OCI-LY1 (cell line): Measurements from ENCODE around the gene ECEL1.

Experiments
- EZH2 ChIP-seq: fragments of 200-600 bp; sonication (generic), shearing (Covaris generic); IDR thresholded peaks from 2 replicates; pipeline ENCODE4 v1.8.0; 2017; ENCODE audit warnings: borderline replicate concordance, mixed run types, mild to moderate bottlenecking, antibody characterized with exemption, low read length, moderate library complexity, mixed read lengths
- TF ChIP-seq, protein P1 (sequence below): fragments of 200-600 bp; sonication (generic), shearing (Covaris generic); IDR thresholded peaks from 2 replicates; pipeline ENCODE4 v1.5.1; 2017; ENCODE audit warnings: mild to moderate bottlenecking, antibody characterized with exemption, low read length, moderate library complexity, mixed read lengths

DNA sequence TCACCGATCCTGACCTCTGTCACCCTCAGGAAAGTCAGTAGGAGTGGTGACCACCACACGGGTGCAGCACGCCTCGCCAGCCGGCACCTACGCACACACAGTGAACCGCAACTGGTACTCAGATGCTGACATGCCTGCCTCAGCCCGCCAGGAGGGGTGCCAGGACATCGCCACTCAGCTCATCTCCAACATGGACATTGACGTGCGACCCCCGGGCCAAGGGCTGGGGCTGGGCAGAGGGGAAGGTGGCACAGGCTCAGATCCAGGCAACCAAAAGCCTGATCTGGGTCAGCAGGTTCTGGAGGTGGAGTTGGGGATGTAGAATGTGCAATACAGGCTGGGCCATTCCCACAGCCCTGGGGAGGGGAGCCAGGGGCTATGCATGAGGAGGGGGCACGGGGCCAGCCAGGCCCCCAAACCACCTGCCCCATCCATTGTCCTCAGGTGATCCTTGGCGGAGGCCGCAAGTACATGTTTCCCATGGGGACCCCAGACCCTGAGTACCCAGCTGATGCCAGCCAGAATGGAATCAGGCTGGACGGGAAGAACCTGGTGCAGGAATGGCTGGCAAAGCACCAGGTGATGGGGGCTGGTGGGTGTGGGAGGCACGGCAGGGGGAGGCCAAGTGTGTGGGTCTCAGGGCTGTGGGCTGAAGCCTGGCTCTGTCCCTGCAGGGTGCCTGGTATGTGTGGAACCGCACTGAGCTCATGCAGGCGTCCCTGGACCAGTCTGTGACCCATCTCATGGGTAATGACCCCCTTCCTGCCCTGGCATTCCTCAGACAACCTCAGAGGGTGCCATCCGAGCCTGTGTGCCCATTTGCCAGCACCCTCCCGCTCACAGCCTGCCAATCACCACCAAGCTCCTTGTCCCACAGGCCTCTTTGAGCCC is 30.3 kb downstream of the ECEL1 start:
- TF ChIP-seq, protein P1, sequence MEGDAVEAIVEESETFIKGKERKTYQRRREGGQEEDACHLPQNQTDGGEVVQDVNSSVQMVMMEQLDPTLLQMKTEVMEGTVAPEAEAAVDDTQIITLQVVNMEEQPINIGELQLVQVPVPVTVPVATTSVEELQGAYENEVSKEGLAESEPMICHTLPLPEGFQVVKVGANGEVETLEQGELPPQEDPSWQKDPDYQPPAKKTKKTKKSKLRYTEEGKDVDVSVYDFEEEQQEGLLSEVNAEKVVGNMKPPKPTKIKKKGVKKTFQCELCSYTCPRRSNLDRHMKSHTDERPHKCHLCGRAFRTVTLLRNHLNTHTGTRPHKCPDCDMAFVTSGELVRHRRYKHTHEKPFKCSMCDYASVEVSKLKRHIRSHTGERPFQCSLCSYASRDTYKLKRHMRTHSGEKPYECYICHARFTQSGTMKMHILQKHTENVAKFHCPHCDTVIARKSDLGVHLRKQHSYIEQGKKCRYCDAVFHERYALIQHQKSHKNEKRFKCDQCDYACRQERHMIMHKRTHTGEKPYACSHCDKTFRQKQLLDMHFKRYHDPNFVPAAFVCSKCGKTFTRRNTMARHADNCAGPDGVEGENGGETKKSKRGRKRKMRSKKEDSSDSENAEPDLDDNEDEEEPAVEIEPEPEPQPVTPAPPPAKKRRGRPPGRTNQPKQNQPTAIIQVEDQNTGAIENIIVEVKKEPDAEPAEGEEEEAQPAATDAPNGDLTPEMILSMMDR = no peak
- TF ChIP-seq EZH2 = no peak
